GM12878 (cell line): ENCODE measurements around the gene KMT2E. TPM values are rescaled to one million over a fixed set of nuclear protein-coding genes. Genes with fewer than 3 reads are reported as not detected.

Source experiments
- CHD2 ChIP-seq: IDR thresholded peaks from 2 replicates; pipeline ENCODE4 v1.6.1; 2011; ENCODE audit warnings: low read depth, low read length, improper control_type of control experiment, borderline replicate concordance
- DPF2 ChIP-seq: fragments of 450-650 bp; IDR thresholded peaks from 2 replicates; pipeline ENCODE4 v1.6.1; 2017; ENCODE audit warnings: mild to moderate bottlenecking
- FOXM1 ChIP-seq: IDR thresholded peaks from 2 replicates; pipeline ENCODE4 v1.6.1; 2012; ENCODE audit warnings: low read depth, mild to moderate bottlenecking, inconsistent platforms, low read length, moderate library complexity
- MXI1 ChIP-seq: fragments of 150-350 bp; IDR thresholded peaks from 2 replicates; pipeline ENCODE4 v1.6.1; 2011; ENCODE audit warnings: low read depth, mild to moderate bottlenecking, inconsistent platforms, low read length, improper control_type of control experiment
- PML ChIP-seq: IDR thresholded peaks from 2 replicates; pipeline ENCODE4 v1.6.1; 2012; ENCODE audit warnings: low read length, inconsistent platforms
- POLR2AphosphoS5 ChIP-seq: IDR thresholded peaks from 2 replicates; pipeline ENCODE4 v1.6.1; 2011; ENCODE audit warnings: mild to moderate bottlenecking, low read length, inconsistent platforms
- RAD21 ChIP-seq: IDR thresholded peaks from 2 replicates; pipeline ENCODE4 v1.6.1; 2011; ENCODE audit warnings: mild to moderate bottlenecking, low read depth, low read length, moderate library complexity; ENCODE audit not compliant: insufficient read depth
- RELA ChIP-seq: fragments of 450-650 bp; IDR thresholded peaks from 2 replicates; pipeline ENCODE4 v1.8.0; 2014; ENCODE audit warnings: borderline replicate concordance; ENCODE audit not compliant: partially characterized antibody
- SMARCA5 ChIP-seq: fragments of 450-650 bp; IDR thresholded peaks from 2 replicates; pipeline ENCODE4 v1.6.1; 2017; ENCODE audit warnings: mild to moderate bottlenecking
- SREBF1 ChIP-seq: IDR thresholded peaks from 2 replicates; pipeline ENCODE4 v1.6.1; 2012; ENCODE audit warnings: mild to moderate bottlenecking, low read length
- SUZ12 ChIP-seq: fragments of 200-600 bp; sonication (generic); IDR thresholded peaks from one replicate; pipeline ENCODE4 v1.6.1; 2018; ENCODE audit warnings: antibody characterized with exemption, mild to moderate bottlenecking; ENCODE audit not compliant: unreplicated experiment
- WRNIP1 ChIP-seq: IDR thresholded peaks from 2 replicates; pipeline ENCODE4 v1.6.1; 2011; ENCODE audit warnings: low read depth, low read length, improper control_type of control experiment, borderline replicate concordance
- ZNF687 ChIP-seq: fragments of 450-650 bp; IDR thresholded peaks from 2 replicates; pipeline ENCODE4 v1.6.1; 2017; ENCODE audit warnings: mild to moderate bottlenecking, moderate library complexity
- polyA plus RNA-seq, 11 experiments: library from polyadenylated mRNA; depleted of rRNA in 4 of 11; unstranded in 6 of 11; stranded (reverse) in 5 of 11; fragments of >200 nt; fragmentation: Nextera tagmentation in 4 of 11; fragmentation: Illumina TruSeq in 1 of 11; extraction: Ambion mirVana in 4 of 11; extraction: Trizol in 1 of 11; gene quantifications; 1 replicate in 1 of 11; 2 replicates in 10 of 11; pipeline versions ENCODE4 v1.2.1 to v1.2.3, GENCODE V29; 2011 to 2016; ENCODE audit warnings: inconsistent platforms in 2 of 11, missing spikeins in 2 of 11, low read depth in 1 of 11
- total RNA-seq, 4 experiments: library from RNA; depleted of rRNA in 3 of 4; stranded (reverse); fragments of >200 nt in 3 of 4; fragmentation: Illumina TruSeq in 1 of 4; extraction: Trizol in 1 of 4; gene quantifications; 2 replicates each; pipeline versions ENCODE4 v1.2.1 to v1.2.3, GENCODE V29; 2013 to 2021
- TF ChIP-seq, protein P1 (sequence below): fragments of 450-650 bp; IDR thresholded peaks from 2 replicates; pipeline ENCODE4 v1.6.1; 2018; ENCODE audit warnings: borderline replicate concordance, mild to moderate bottlenecking; ENCODE audit not compliant: partially characterized antibody
- TF ChIP-seq, protein P2 (sequence below): IDR thresholded peaks from 2 replicates; pipeline ENCODE4 v1.6.1; 2012; ENCODE audit warnings: low read length, inconsistent platforms
- TF ChIP-seq, protein P3 (sequence below): fragments of 450-650 bp; IDR thresholded peaks from 2 replicates; pipeline ENCODE4 v1.6.1; 2016; ENCODE audit warnings: mild to moderate bottlenecking, moderate library complexity, borderline replicate concordance

Gene KMT2E
- total and polyA plus RNA-seq, 10 of the 15 experiments (the other 5 are each of a cell fraction or from before 2014, with no cell fraction given) = 13.2 to 68.1 (median 34.1) TPM

- TF ChIP-seq, protein P1, sequence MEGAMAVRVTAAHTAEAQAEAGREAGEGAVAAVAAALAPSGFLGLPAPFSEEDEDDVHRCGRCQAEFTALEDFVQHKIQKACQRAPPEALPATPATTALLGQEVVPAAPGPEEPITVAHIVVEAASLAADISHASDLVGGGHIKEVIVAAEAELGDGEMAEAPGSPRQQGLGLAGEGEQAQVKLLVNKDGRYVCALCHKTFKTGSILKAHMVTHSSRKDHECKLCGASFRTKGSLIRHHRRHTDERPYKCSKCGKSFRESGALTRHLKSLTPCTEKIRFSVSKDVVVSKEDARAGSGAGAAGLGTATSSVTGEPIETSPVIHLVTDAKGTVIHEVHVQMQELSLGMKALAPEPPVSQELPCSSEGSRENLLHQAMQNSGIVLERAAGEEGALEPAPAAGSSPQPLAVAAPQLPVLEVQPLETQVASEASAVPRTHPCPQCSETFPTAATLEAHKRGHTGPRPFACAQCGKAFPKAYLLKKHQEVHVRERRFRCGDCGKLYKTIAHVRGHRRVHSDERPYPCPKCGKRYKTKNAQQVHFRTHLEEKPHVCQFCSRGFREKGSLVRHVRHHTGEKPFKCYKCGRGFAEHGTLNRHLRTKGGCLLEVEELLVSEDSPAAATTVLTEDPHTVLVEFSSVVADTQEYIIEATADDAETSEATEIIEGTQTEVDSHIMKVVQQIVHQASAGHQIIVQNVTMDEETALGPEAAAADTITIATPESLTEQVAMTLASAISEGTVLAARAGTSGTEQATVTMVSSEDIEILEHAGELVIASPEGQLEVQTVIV = no peak
- no peak for TF ChIP-seq MXI1
- no peak for TF ChIP-seq RAD21
- peak; percentile 93 for TF ChIP-seq CHD2
- no peak for TF ChIP-seq SUZ12
- TF ChIP-seq, protein P2, sequence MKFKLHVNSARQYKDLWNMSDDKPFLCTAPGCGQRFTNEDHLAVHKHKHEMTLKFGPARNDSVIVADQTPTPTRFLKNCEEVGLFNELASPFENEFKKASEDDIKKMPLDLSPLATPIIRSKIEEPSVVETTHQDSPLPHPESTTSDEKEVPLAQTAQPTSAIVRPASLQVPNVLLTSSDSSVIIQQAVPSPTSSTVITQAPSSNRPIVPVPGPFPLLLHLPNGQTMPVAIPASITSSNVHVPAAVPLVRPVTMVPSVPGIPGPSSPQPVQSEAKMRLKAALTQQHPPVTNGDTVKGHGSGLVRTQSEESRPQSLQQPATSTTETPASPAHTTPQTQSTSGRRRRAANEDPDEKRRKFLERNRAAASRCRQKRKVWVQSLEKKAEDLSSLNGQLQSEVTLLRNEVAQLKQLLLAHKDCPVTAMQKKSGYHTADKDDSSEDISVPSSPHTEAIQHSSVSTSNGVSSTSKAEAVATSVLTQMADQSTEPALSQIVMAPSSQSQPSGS = no peak
- peak; percentile 94 for TF ChIP-seq SMARCA5
- TF ChIP-seq PML = no peak
- TF ChIP-seq, protein P3, sequence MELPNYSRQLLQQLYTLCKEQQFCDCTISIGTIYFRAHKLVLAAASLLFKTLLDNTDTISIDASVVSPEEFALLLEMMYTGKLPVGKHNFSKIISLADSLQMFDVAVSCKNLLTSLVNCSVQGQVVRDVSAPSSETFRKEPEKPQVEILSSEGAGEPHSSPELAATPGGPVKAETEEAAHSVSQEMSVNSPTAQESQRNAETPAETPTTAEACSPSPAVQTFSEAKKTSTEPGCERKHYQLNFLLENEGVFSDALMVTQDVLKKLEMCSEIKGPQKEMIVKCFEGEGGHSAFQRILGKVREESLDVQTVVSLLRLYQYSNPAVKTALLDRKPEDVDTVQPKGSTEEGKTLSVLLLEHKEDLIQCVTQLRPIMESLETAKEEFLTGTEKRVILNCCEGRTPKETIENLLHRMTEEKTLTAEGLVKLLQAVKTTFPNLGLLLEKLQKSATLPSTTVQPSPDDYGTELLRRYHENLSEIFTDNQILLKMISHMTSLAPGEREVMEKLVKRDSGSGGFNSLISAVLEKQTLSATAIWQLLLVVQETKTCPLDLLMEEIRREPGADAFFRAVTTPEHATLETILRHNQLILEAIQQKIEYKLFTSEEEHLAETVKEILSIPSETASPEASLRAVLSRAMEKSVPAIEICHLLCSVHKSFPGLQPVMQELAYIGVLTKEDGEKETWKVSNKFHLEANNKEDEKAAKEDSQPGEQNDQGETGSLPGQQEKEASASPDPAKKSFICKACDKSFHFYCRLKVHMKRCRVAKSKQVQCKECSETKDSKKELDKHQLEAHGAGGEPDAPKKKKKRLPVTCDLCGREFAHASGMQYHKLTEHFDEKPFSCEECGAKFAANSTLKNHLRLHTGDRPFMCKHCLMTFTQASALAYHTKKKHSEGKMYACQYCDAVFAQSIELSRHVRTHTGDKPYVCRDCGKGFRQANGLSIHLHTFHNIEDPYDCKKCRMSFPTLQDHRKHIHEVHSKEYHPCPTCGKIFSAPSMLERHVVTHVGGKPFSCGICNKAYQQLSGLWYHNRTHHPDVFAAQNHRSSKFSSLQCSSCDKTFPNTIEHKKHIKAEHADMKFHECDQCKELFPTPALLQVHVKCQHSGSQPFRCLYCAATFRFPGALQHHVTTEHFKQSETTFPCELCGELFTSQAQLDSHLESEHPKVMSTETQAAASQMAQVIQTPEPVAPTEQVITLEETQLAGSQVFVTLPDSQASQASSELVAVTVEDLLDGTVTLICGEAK = no peak
- peak; percentile 88 for TF ChIP-seq ZNF687
- TF ChIP-seq POLR2AphosphoS5 = peak; percentile 67; the same call in 1 of the 2 replicates
- TF ChIP-seq WRNIP1 = 0 out of 2 replicates have a peak, but pooled peaks have one; percentile 28
- no peak for TF ChIP-seq SREBF1
- TF ChIP-seq DPF2 = peak; percentile 59; the same call in 1 of the 2 replicates
- no peak for TF ChIP-seq FOXM1
- TF ChIP-seq RELA = peak; percentile 56
Measured at GRCh38 chr7:105013816-105014692, at the start of gene KMT2E (continued).
